ENCODE data around the gene SEZ6L.

- TF ChIP-seq EZH2 (IDR thresholded peaks at IDR 0.05) = no peak
- no peak for TF ChIP-seq POLR2AphosphoS5 (IDR thresholded peaks at IDR 0.05; ENCODE audit: borderline replicate concordance, low read depth, low read length)
- TF ChIP-seq FOXP2 (optimal IDR thresholded peaks at IDR 0.05; ENCODE audit: control extremely low read depth, extremely low read length, insufficient read depth) = no peak
Observed at GRCh38 chr22:26431261-26431995, 262.2 kb downstream of the SEZ6L start.
